Endometrium (tissue), 2 donors: ENCODE results near the gene TSPAN18.

ENCODE experiments used
- FAIRE-seq: peaks from 2 replicates; lab custom pipeline; 2012; peaks lifted over from hg19 to GRCh38; lab: Jason Lieb, UNC
- donor health status: control.
- donor health status: control.

Gene TSPAN18

GRCh38 chr11:44711113-44711786, 15.5 kb upstream of the TSPAN18 start:
- no peak for FAIRE-seq

GRCh38 chr11:44711787-44712608, 14.8 kb upstream of the TSPAN18 start:
- FAIRE-seq: no peak

- FAIRE-seq: no peak
Observed at GRCh38 chr11:44713022-44713421, 13.7 kb upstream of the TSPAN18 start.

GRCh38 chr11:44716256-44716655, 10.5 kb upstream of the TSPAN18 start:
- FAIRE-seq: no peak

GRCh38 chr11:44718057-44718456, 8.7 kb upstream of the TSPAN18 start:
- FAIRE-seq: no peak

GRCh38 chr11:44718612-44719390, 8.0 kb upstream of the TSPAN18 start:
- no peak for FAIRE-seq

- FAIRE-seq: no peak
Observed at GRCh38 chr11:44725016-44725685, 1.6 kb upstream of the TSPAN18 start.

- FAIRE-seq: no peak
Observed at GRCh38 chr11:44725757-44726282, 942 bp upstream of the TSPAN18 start.

GRCh38 chr11:44727114-44727372, 281 bp downstream of the TSPAN18 start:
- no peak for FAIRE-seq

- FAIRE-seq: no peak
Observed at GRCh38 chr11:44727373-44728287, 868 bp downstream of the TSPAN18 start.

- no peak for FAIRE-seq
Observed at GRCh38 chr11:44728491-44728910, 1.7 kb downstream of the TSPAN18 start.

- no peak for FAIRE-seq
Observed at GRCh38 chr11:44729063-44729462, 2.3 kb downstream of the TSPAN18 start.

GRCh38 chr11:44729713-44730112, 3.0 kb downstream of the TSPAN18 start:
- no peak for FAIRE-seq

- no peak for FAIRE-seq
Observed at GRCh38 chr11:44730775-44731174, 4.0 kb downstream of the TSPAN18 start.

- no peak for FAIRE-seq
Observed at GRCh38 chr11:44731685-44732430, 5.1 kb downstream of the TSPAN18 start.

GRCh38 chr11:44732564-44732963, 5.8 kb downstream of the TSPAN18 start:
- FAIRE-seq: no peak

- FAIRE-seq: no peak
Observed at GRCh38 chr11:44733877-44734276, 7.1 kb downstream of the TSPAN18 start.

- no peak for FAIRE-seq
Observed at GRCh38 chr11:44734843-44735381, 8.2 kb downstream of the TSPAN18 start.

GRCh38 chr11:44736791-44737190, 10.0 kb downstream of the TSPAN18 start:
- no peak for FAIRE-seq
